ENCODE measurements around the gene AFF3.

AFF3 gene

DNA sequence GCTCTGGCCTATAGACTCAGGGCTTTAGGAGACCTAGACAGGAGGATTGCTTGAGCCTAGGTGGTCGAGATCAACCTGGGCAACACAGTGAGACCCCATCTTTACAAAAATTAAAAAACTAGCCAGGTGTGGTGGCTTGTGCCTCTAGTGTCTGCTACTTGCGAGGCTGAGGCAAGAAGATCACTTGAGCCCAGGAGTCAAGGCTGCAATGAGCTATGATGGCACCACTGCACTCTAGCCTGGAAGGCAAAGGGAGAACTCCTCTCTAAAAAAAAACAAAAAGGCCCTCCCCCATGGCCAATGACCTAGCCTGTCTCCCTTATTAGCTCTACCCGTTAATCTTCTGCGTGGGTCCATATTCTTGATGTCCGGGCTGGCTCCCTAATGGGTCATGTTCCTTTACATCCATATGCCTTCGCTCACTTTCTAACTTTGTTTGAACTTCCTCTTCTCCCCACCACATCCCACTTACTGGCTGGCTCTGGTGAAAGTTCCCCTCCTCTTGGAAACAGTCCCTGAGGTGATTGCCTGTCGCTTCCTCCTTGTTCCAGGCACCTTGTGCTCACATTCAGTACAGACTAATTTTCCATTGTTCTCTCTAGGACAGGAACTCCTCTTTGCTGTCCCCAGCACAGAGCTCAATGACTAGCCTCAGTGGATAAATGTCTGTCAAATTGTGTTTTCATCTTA lies 103.0 kb downstream of the AFF3 start:
- no peak for DNase-seq

- DNase-seq: no peak
Observed at GRCh38 chr2:100038011-100038410, 104.4 kb downstream of the AFF3 start.

DNA sequence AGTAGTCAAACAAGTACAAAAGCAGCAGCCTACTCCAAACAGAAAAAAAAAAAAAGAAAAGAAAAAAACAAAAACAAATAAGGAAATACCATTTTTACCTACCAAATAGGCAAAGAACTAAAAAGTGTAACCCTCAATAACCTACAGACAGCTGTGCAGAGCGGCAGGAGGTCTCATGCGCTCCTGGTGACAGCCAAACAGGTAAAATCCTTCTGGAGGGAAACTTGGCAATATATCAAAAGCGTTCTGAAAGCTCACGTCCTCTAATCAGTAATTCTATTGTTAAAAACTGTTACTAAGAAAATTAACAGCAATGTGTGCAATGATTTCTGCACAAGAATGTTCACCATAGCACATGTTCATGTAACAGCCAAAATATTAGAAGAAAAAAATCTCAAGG lies 105.6 kb downstream of the AFF3 start:
- DNase-seq: peak; percentile 5

DNA sequence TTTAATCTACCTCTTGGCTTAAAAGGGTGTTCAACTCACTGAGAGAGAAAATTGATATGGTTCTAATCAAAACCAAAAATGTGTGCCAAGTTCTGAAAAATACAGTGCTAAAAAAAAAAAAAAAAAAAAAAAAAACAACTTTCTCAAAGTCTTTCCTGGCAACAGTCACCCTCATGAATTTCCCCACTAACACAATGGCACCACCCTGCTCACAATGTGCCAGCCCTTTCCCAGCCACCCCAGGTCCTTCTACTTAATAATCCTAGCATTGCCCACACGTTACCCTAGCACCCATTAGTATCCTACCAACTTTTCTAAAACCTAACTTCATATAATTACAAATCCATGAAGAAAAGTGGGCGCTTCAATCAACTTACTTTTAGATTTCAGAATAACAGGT lies 106.4 kb downstream of the AFF3 start:
- DNase-seq: no peak

GRCh38 chr2:100034431-100034830 lies 108.0 kb downstream of the AFF3 start:
- DNase-seq: no peak

- no peak for DNase-seq
Observed at GRCh38 chr2:100033976-100034375, 108.4 kb downstream of the AFF3 start.

- no peak for DNase-seq
Observed at GRCh38 chr2:100031604-100032003, 110.8 kb downstream of the AFF3 start.

DNA sequence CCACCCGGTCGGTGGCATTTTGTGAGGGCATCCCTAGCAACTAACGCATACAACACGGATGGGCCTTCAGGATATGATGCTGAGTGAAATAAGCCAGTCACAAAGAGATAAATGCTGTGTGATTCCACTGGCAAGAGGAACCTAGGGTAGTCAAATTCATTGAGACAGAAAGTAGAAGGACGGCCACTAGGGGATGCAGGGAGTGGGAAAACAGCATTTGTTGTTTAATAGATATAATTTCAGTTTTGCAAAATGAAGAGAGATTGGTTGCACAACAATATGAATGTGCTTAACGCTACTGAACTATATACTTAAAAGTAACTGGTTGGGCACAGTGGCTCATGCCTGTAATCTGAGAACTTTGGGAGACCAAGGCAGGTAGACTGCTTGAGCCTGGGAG lies 112.9 kb downstream of the AFF3 start:
- DNase-seq: no peak

DNA sequence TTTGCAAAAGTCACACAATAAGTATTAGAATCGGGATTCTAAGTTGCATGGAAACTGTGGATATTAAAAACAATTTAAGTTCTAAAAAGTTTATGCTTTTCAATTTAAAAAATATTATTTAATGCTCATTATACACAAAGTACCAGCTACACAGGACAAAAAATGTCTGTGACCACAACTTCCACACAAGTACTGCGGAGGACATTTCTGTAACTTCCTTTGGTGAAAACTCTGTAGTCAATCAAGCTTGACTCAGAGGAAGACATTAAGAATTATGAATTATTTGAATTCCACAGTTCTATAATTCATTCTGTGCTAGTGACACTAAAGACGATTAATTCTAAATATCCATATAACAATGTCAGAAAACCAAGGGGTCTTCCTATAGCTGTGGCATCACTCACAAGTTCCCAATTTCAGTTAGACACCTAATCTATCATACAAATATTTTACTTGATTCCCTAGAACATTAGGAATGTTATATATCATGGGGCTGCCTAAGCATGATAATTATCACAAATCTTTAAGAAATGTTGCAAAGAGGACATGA lies 120.5 kb downstream of the AFF3 start:
- DNase-seq: no peak

DNA sequence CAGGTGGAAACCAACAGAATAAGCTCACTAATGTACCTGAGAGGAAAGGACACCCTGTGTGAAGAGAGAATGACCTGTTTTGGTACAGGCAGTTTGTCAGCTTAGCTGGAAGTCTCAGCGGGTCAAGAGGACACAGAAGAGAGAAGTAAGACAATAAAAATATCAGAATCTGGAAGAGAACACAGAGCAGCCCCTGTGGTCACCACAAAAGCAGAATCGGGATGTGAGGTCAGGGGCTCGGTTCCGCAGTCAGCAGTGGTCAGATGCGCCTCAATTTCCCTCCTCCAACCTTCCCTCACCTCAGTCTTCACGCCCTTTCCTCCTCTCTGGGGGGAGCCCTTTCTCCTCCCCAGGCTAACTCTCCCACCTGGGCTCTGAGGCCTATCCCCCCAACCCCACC lies 122.9 kb downstream of the AFF3 start:
- DNase-seq: no peak

- no peak for DNase-seq
Observed at GRCh38 chr2:100018341-100019193, 123.8 kb downstream of the AFF3 start.

DNA sequence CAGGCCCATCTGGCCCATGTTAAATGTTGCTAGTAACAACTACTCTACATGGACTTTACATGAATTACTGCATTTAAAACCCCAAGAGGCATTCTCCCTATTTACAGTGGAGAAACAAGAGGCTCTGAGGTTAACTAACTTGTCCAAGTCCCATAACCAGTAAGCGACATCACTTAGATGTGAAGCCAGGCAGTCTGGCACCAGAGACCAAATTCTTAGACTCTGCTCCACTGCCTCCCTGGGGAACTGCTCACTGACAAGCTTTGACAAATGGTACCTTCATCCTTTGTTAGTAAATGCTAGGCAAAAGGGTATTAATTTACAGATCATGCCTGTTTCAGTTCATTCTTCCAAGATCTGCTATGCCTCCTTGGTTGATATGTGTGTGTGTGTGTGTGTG lies 124.8 kb downstream of the AFF3 start:
- DNase-seq: peak; percentile 43

GRCh38 chr2:100016756-100017155 lies 125.6 kb downstream of the AFF3 start:
- DNase-seq: no peak

GRCh38 chr2:100015849-100016248 lies 126.5 kb downstream of the AFF3 start:
- no peak for DNase-seq

DNA sequence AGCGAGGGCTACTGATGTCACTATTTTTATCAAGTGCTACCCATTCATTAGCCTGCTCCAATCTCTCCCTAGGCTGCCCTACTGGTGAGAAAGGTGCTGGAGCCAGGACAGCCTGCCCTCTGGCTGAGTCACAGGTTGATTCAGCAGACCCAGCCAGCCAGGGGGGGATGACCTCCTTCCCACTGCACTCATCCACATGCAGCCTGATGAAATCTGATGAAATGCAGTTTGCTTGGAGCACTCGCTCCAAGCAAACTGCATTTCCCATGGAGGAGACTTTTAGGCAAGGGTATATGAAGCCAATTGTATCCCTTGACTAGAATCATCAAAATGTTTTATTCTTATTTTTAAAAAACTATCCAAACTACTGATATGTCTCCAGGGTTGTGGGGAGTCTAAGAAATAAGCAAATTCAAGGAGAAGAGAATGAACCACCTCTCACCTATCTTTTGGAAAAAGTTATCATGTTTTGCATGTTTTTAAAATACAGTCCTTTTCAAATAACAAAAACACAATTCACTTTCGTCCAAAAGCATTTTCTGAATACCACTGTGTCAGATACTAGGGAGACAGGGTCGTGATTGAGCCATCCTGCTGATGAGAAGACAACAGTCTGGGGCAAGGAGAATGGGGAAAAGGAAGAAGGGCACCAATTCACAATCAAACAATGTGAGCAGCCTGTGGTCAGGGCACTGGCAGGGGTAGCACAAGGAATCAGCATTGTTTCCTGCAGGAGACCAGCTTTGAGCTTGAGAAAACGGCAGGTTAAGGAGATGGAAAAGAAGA lies 128.3 kb downstream of the AFF3 start:
- no peak for DNase-seq

- DNase-seq: no peak
Observed at GRCh38 chr2:100012561-100012960, 129.8 kb downstream of the AFF3 start.

GRCh38 chr2:100011272-100011731 lies 131.1 kb downstream of the AFF3 start:
- DNase-seq: no peak

- no peak for DNase-seq
Observed at GRCh38 chr2:100010606-100011005, 131.8 kb downstream of the AFF3 start.

- no peak for DNase-seq
Observed at GRCh38 chr2:100009743-100010142, 132.6 kb downstream of the AFF3 start.

GRCh38 chr2:100008956-100009355 lies 133.4 kb downstream of the AFF3 start:
- no peak for DNase-seq

DNA sequence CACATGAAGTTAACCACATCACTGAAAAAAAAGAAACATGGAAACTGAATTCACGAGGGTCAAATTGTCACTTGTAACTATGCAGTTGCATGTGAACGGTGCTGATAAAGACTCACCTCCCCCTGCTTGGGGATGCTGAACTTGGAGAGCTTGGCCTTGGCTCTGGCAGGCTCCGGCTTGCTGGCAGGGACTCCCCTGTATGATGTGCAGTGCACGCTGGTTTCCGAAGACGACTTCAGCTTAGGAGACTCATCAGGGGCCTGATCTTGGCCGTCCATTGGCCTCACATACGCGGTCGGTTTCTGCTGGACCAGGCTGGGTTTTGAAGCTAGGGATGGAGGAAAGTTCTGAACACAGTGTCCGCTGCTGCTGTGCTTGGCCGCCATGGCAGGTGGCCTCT lies 135.9 kb downstream of the AFF3 start:
- no peak for DNase-seq

- no peak for DNase-seq
Observed at GRCh38 chr2:100004959-100005387, 137.4 kb downstream of the AFF3 start.

DNA sequence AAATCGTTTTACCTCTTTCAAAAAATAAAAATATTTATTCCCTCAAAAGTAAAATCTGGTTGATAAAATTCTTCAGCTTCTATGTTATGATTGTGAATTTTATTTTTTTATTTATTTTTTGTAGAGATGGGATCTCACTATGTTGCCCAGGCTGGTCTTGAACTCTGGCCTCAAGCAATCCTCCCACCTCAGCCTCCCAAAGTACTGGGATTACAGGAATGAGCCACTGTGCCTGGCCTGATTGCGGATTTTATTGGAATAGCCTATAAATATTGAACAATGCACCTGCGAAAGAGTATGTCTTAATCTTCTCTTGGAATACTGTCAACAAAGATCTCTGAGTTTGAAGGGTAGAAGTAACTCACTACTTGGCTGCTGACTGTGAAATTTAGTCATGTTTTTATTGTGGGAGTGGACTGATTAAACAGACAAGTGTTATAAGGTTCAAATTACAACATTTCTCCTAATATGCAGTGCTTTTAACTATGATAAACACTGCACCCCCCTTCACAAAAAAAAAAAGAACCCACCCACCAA lies 138.0 kb downstream of the AFF3 start:
- DNase-seq: no peak
